Subcutaneous abdominal adipose tissue (tissue), 5 donors: ENCODE measurements around the gene PSMB8.
A peak's percentile ranks its signal among the peaks of the same experiment; 100 is the strongest.
"Not testable (repeated sequence)": the region's sequence is repeated elsewhere in the genome, so short reads cannot be mapped to it uniquely, and the experiment has no call there.

Experiments
- H3K27ac ChIP-seq: one replicate; pipeline ENCODE4 v1.7.0; 2013; ENCODE audit warnings: low read depth, mild to moderate bottlenecking, inconsistent platforms, low read length, moderate library complexity
- H3K27me3 ChIP-seq, 5 donors: one replicate each; pipeline ENCODE4 v1.7.0; 2013; ENCODE audit warnings: low read length in 5 of 5, inconsistent platforms in 1 of 5; ENCODE audit not compliant: control insufficient read depth in 5 of 5, insufficient read depth in 4 of 5
- H3K36me3 ChIP-seq, 5 donors: one replicate each; pipeline ENCODE4 v1.7.0; 2013; ENCODE audit warnings: low read length in 5 of 5; ENCODE audit not compliant: control insufficient read depth in 5 of 5, insufficient read depth in 5 of 5
- H3K4me1 ChIP-seq, 5 donors: one replicate each; pipeline ENCODE4 v1.7.0; 2013; ENCODE audit warnings: low read length in 5 of 5, mild to moderate bottlenecking in 3 of 5, moderate library complexity in 1 of 5; ENCODE audit not compliant: control insufficient read depth in 5 of 5, insufficient read depth in 5 of 5
- H3K4me3 ChIP-seq, 5 donors: one replicate each; pipeline ENCODE4 v1.7.0; 2013; ENCODE audit warnings: low read length in 5 of 5, low read depth in 1 of 5
- H3K9ac ChIP-seq, 5 donors: one replicate each; pipeline ENCODE4 v1.7.0; 2013; ENCODE audit warnings: low read length in 5 of 5, mild to moderate bottlenecking in 4 of 5, moderate library complexity in 3 of 5
- H3K9me3 ChIP-seq, 5 donors: one replicate each; pipeline ENCODE4 v1.7.0; 2013; ENCODE audit warnings: low read length in 5 of 5; ENCODE audit not compliant: control insufficient read depth in 5 of 5
- donor health status: healthy.
- donor health status: healthy.
- donor health status: healthy.
- donor health status: healthy.
- donor health status: healthy.

The PSMB8 gene

GRCh38 chr6:32805404-32805803, 38.4 kb downstream of the PSMB8 start:
- H3K9ac ChIP-seq, H3K9me3 ChIP-seq, H3K36me3 ChIP-seq, H3K4me3 ChIP-seq, H3K27ac ChIP-seq, H3K4me1 ChIP-seq: not testable (repeated sequence)
- peaks cover 3 to 13% (median 8%) of the 10 kb centered on the region in 5 donors for H3K27me3 ChIP-seq

- no peak overlapping the region for H3K9ac ChIP-seq
- peaks cover 0 to 6% (median 5%) of the 10 kb centered on the region in 5 donors for H3K9me3 ChIP-seq
- no peaks in the 10 kb centered on the region for H3K36me3 ChIP-seq
- H3K4me1 ChIP-seq = no peaks in the 10 kb centered on the region
- no peak overlapping the region for H3K27ac ChIP-seq
- peaks cover 7 to 15% (median 10%) of the 10 kb centered on the region in 5 donors for H3K27me3 ChIP-seq
- no peak overlapping the region for H3K4me3 ChIP-seq
Measured at GRCh38 chr6:32803416-32803815, 40.4 kb downstream of the PSMB8 start.

GRCh38 chr6:32799740-32800139, 44.1 kb downstream of the PSMB8 start:
- Histone ChIP-seq H3K27me3 (peaks cover 0 to 9% (median 3%) of the 10 kb centered on the region in 5 donors), H3K9me3 (peaks cover 0 to 6% (median 5%) of the 10 kb centered on the region in 5 donors), H3K36me3 (no peaks in the 10 kb centered on the region), H3K27ac (no peak overlapping the region), H3K4me1 (peaks cover 4 to 10% (median 8%) of the 10 kb centered on the region in 5 donors), H3K4me3 (no peak overlapping the region), H3K9ac (no peak overlapping the region)

- H3K36me3 ChIP-seq = no peaks in the 10 kb centered on the region
- peaks cover 4 to 10% (median 8%) of the 10 kb centered on the region in 5 donors for H3K4me1 ChIP-seq
- peaks cover 0 to 11% (median 3%) of the 10 kb centered on the region in 5 donors for H3K27me3 ChIP-seq
- H3K27ac ChIP-seq = no peak overlapping the region
- no peak overlapping the region for H3K4me3 ChIP-seq
- H3K9ac ChIP-seq = no peak overlapping the region
- H3K9me3 ChIP-seq = peaks cover 0 to 6% (median 5%) of the 10 kb centered on the region in 5 donors
Measured at GRCh38 chr6:32799168-32799567, 44.7 kb downstream of the PSMB8 start.

GRCh38 chr6:32796848-32797776, 46.7 kb downstream of the PSMB8 start:
- no peaks in the 10 kb centered on the region for H3K36me3 ChIP-seq
- H3K9ac ChIP-seq = peak overlapping the region in 2 of 5 donors; percentile 14 to 25
- H3K27me3 ChIP-seq = peaks cover 0 to 17% (median 8%) of the 10 kb centered on the region in 5 donors
- peak overlapping the region; percentile 29 to 51 (median 39) for H3K4me3 ChIP-seq
- no peak overlapping the region for H3K27ac ChIP-seq
- H3K9me3 ChIP-seq = peaks cover 0 to 6% (median 5%) of the 10 kb centered on the region in 5 donors
- peaks cover 4 to 11% (median 8%) of the 10 kb centered on the region in 5 donors for H3K4me1 ChIP-seq

- Histone ChIP-seq H3K9me3 (peaks cover 0 to 6% (median 5%) of the 10 kb centered on the region in 5 donors), H3K9ac (no peak overlapping the region), H3K4me1 (peaks cover 4 to 11% (median 8%) of the 10 kb centered on the region in 5 donors), H3K36me3 (no peaks in the 10 kb centered on the region), H3K27ac (no peak overlapping the region), H3K4me3 (no peak overlapping the region), H3K27me3 (peaks cover 0 to 12% (median 8%) of the 10 kb centered on the region in 5 donors)
Measured at GRCh38 chr6:32794510-32794909, 49.3 kb downstream of the PSMB8 start.

- H3K4me1 ChIP-seq = peaks cover 4 to 11% (median 8%) of the 10 kb centered on the region in 5 donors
- H3K27ac ChIP-seq = no peak overlapping the region
- no peak overlapping the region for H3K9ac ChIP-seq
Measured at GRCh38 chr6:32792901-32793435, 50.9 kb downstream of the PSMB8 start.

More at GRCh38 chr6:32792901-32793435, 50.9 kb downstream of the PSMB8 start:
- Histone ChIP-seq H3K36me3 (no peaks in the 10 kb centered on the region), H3K27me3 (peaks cover 0 to 12% (median 3%) of the 10 kb centered on the region in 5 donors), H3K9me3 (no peaks in the 10 kb centered on the region), H3K4me3 (no peak overlapping the region)
